GM21529 (cell line): ENCODE measurements around the gene POLRMT.

Experiments used
- ATAC-seq: cut with Tn5 transposase; IDR thresholded peaks from one replicate; pipeline ENCODE4 v1.9.1; 2021; ENCODE audit not compliant: unreplicated experiment

POLRMT gene

DNA sequence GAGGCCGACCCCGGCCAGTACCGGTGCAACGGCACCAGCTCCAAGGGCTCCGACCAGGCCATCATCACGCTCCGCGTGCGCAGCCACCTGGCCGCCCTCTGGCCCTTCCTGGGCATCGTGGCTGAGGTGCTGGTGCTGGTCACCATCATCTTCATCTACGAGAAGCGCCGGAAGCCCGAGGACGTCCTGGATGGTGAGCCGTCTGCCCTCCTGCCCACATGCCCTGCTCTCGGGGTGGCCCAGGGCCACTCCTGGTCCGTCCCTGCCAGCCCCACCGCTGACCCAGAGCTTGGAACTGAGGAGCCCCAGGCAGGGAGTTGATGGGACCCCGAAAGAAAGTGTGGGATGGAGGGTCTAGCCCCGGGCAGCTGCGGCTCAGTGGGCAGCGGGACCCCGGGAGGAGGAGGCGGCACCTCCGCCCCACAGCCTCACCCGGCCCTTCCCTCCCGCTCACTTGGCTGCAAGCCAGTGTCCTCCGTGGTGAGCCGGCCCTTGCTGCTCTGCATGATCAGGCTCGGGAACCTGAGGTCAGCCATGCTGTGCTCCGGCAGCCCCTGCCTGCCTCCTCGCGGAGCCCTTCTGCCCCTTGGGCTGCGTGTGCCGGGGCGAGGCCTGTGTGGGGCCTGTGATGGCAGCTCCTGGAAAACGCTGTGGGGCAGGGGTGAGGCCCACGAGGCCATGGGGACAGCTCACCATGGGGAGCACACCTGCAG lies 51.8 kb downstream of the POLRMT start:
- no peak for ATAC-seq

DNA sequence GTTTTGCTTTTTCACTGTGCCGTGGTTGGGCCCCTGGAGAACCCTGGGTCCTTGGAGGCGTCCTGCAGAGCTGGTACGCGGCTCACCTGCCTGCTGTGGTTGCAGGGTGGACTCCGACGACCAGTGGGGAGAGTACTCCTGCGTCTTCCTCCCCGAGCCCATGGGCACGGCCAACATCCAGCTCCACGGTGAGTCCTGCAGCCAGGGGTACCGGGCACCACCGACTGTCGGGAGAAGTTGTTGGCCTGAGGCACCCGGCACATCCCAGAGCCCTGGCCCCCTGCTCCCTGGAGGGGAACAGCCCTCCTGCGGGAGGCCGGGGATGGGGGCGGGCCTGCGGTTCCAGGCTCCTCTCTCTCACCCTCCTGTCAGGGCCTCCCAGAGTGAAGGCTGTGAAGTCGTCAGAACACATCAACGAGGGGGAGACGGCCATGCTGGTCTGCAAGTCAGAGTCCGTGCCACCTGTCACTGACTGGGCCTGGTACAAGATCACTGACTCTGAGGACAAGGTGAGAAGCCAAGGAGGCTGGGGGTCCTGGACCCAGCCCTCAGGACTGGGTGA lies 53.0 kb downstream of the POLRMT start:
- no peak for ATAC-seq

DNA sequence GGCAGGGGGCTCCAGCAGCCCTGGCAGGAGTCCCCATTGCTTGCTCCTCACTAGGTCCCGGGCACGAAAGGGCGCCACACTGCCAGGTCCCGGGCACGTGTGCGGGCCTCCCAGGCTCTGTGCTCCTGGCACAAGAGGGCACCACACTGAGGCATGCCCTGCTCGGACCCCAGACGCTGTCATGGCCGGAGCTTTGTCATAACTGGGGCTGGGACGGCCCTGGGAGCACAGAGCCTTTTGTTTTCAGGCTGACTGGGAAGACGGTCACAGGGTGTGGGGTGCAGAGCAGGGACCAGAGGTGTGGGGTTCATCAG lies 53.5 kb downstream of the POLRMT start:
- no peak for ATAC-seq

DNA sequence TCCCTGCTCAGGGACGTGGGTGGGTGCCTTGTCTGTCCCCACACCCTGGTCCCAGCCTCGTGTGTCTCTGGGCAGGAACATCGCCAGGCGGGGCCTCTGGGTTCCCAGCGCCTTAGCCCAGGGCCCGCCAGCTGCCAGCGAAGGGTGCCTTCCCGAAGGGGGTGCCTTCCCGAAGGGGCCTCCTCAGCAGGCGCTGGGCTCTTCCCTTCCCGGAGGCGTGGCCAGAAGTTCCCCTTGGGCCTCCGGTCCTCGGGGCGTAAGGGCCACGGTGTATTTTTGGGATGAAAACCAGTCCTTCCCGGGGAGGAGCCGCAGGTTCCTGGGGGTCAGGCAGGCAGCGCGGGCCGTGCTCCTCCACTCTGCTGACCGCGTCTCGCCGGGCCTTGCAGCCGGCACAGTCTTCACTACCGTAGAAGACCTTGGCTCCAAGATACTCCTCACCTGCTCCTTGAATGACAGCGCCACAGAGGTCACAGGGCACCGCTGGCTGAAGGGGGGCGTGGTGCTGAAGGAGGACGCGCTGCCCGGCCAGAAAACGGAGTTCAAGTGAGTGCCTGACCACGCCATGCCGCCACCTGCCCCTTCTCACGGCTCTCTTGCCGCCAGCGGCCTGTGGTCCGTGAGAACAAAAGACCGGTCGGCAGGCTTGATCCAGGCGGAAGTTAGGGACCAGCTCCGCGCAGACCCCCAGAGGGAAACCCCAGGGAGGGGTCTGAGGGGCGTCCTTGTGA lies 54.1 kb downstream of the POLRMT start:
- no peak for ATAC-seq

DNA sequence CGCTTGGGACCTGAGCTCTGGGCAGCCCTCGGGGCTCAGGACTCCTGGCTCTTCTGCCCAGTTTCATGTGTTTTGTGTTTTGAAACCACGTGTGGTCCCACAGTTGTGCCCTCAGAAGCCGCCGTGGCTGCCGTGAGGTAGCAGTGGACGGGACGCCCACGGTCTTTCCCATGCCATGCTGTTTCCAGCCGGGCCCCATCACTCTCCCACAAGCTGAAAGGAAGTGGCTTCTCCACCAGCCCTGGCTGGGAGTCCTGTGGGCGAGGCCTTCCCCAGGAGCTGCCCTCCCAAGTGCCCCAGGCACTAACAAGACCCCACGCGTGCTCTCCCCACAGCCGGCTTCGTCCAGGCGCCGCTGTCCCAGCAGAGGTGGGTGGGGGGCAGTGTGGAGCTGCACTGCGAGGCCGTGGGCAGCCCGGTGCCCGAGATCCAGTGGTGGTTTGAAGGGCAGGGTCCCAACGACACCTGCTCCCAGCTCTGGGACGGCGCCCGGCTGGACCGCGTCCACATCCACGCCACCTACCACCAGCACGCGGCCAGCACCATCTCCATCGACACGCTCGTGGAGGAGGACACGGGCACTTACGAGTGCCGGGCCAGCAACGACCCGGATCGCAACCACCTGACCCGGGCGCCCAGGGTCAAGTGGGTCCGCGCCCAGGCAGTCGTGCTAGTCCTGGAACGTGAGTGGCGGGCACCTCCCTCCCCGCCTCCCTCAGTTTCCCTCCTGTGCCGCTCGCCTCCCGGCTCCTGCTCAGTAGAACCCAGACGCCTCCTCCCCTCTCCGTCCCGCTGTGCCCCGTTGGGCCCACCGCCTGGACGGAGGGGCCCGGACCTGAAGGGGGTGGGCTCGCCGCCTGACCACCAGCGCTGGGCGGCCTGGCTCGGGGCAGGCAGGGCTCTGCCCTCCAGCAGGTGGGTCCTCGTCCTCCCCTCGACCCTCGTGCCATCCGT lies 55.6 kb downstream of the POLRMT start:
- no peak for ATAC-seq

DNA sequence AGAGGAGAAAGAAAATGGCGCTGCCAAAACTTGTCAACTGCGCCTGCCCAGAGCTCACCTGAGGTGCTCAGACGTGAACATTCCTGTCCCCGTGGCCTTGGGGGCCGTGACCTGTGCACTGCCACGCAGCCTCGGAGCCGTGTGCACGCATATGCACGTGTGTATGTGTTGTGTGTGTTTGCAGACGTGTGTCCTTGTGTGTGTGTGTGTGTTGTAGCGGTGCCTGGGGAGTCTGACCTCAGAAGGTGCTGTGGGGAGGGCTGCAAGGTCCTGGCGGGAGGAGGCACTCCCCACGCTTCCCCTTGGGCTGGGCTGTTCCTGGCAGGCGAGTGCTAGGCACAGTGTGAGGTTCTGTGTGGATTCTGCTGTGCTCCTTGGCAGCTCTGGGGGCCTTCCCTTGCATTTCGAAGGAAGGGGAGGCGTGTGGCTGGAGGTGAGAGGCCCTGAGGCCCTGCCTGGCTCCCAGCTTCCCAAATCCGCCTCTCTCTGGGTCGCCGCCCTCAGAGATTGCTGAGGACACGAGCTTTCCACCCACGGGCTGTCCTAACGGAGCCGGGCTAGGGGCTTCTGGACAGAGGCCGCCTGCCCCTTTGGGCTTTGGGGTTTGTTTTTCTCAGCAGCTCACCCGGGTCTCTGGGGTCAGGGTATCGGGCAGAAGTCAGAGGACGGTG lies 56.4 kb downstream of the POLRMT start:
- no peak for ATAC-seq

DNA sequence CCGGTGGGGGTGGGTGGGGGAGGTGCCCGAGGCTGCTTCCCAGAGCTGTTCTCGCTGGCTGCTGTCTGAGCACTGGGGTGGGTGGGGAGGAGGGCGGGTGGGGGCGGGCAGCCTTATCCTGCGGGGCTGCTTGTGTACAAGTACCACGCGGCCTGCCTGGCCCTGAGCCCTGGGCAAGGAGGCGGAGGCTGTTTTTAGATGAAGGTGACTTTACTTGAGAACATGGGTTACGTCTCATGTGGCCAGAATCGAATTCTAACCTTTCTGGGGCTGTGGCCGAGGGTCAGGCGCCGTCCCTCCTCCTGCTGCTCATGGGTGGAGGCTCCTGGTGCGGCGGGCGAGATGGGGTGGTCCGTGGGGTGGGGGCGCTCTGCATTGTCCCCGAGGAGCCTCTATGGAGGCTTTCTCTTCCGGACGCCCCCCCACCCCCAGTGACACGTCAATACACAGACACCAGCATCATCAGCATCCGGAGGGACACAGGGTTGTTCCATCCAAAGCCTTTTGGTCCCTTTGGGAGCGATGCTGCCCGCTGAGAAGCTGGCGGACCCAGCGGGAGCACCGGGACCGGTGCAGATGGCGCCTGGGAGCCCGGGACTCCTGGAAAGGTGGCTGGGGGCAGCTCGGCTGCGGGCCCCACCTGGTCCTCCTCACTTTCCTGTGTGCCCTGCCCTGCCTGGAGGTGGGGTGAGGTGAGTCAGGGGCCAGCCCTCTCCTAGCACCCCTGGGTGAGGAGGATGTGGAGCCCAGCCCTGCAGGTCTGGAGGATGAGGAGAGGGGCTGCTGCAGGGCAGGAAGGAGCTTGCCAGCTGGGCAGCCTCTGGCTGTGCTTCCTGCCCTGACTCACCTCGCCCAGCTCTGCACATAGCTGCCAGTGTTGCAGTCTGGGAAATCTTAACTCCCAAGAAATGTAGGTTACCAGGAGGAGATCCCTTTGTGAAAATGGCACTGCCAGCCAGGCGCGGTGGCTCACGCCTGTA lies 57.5 kb downstream of the POLRMT start:
- no peak for ATAC-seq

DNA sequence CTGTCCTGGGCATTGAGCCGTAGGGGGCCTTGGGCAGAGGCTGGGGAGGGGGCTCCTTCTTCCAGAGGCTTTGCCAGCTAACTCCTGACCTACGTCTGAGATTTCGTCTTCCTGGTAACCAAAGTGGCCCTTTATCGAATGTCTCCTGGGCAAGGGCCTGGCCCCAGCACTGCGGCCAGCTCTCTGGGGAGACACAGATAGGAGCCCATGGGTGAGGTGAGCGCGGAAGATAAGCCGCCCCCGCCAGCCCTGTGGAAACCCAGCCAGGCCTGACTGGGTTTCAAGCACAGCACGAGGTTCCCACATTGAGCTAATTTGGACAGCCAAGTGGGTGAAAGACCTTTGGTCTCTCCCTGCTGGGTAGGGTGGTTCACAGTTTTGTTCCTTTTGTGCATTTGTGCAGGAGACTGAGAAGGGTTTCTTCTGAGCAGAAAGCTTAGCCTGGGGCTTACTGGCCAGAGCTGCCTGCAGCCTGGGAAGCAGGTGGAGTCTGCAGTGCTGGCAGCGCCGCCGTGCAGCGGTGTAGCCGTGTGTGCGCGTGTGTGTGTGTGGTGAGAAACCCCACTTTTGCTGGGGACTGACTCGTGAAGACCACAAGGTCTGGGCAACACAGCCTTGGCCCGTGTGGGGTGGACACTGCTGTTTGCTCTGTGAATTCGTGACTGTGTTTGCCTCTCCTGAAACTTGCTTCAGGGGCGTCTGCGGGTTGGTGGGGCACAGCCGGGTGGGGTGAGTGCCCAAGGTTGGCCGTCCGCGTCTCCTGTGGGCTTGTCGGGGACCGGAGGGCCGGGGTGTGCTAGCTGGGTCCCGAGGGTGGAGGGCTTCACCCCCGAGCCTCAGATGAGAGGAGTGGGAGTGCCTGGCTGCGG lies 58.4 kb downstream of the POLRMT start:
- no peak for ATAC-seq

DNA sequence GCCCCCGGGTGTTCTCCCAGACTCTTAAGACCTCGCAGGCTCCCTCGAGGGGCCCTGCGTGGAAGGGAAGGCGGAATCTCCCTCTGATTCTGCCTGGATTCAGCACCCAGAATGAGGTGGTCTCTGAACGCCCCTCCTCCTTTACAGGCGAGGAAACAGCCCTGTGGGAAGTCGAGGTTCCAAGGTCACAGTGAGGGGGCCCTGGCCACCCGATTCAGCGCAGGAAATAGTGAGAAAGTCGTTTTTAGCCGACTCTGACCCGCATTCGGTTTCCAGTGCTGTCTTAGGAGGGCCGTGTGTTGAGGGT lies 59.9 kb downstream of the POLRMT start:
- ATAC-seq, result no peak

DNA sequence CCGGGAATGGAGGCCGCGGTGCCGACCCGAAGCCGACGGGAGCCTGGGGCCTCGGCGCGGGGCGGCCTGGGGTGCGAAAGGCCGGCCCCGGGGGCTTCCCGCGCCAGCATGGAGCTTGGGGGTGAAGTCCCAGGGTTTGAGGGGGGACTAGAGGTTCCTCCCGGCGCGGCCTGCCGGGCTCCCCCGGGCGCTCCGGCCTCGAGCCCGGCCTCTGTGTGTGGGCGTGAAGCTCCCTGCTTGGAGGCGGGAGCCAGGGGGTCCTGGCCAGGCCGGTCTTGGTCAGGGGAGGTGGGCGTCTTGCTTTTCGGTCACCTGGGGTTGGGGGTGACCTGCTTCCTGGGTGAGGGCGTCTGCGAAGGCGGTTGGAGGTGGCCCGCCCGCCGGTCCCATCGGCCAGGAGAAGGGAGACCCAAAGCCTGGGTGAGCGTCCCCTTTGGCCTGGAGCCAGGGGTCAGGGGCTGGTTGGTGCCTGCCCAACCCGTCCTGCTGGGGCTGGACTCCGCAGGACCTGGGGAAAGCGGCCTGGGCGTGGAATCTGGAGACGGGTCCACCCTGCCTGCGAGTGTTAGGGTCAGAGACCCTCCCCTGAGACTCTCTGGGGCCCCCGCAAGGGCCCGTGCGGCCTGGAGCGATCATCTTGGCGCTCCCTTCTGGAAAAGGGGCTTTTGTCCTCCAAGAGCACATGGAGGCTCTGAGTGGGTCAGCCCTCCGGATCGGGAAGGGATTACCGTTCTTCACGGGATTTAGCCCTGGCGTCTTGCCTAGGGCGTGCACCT lies 60.4 kb downstream of the POLRMT start:
- ATAC-seq, result peak; percentile 21

DNA sequence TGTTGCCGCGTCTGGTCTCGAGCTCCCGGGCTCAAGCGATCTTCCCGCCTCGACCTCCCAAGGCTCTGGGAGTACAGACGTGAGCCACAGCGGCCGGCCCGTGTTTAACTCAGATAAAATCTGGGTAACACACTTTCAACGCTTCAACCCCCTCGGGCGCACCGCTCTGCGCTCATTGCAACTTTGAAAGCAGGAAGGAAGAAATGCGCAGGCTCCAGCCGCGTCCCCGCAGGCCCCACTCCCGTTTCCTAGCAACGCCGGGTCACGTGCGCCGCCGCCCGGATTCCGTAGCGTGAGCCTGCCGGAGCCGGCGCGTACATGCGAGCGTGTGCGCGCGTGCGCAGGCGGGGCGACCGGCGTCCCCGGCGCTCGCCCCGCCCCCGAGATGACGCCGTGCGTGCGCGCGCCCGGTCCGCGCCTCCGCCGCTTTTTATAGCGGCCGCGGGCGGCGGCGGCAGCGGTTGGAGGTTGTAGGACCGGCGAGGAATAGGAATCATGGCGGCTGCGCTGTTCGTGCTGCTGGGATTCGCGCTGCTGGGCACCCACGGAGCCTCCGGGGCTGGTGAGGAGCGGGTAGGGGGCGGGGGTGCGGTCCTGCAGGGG lies 61.1 kb downstream of the POLRMT start, which contains the start of gene BSG:
BSG (plus strand) TSS at position 457 of the 603 bp plus-strand sequence; CDS start at position 496, 39 bp downstream.
- ATAC-seq, result peak; percentile 75

DNA sequence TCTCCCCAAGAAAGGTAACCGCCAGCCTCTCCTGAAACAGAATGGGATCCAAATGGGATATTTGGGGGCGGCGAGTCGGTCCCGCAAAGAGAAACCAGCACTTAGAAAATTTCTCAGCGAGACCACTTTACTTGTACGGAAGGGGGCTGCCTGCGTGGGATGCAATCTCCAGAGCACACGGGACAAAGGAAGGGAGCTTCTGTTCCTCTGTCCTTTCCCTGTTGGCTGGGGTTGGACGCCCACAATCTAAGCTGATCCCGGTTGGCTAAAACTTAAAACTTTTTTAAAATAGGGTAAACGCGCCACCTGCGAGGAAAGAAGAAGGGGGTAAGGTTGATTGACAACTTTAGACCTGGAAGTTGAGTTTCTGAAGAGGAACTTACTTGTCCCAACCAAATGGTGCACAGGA lies 61.8 kb downstream of the POLRMT start:
- ATAC-seq, result no peak

DNA sequence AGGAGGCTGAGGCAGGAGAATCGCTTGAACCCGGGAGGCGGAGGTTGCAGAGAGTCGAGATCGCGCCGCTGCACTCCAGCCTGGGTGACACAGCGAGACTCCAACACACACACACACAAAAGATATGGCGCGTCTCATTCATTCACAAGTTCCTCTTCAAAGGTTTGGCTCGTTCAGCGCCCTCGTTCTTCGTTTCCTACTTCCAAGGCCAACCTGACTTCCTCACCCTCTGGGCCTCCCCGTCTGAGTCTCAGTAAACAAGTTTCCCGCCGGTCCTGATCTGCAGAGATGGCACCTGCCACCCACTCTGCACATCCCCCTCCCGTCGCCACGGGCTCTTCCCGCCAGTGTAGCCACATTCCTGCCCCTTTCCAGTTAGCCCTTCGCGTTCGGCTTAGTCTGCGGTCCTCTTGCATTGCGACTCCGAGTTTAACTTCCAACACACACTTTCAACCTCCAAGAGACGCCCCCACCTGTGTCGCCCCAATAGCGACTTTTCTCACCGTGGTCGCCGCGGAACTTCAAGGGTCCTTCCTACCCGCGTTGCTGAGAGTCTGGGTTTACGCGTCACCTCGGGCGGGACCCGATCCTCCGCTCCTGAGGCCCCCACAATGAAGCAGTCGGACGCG lies 62.3 kb downstream of the POLRMT start:
- ATAC-seq, result no peak

DNA sequence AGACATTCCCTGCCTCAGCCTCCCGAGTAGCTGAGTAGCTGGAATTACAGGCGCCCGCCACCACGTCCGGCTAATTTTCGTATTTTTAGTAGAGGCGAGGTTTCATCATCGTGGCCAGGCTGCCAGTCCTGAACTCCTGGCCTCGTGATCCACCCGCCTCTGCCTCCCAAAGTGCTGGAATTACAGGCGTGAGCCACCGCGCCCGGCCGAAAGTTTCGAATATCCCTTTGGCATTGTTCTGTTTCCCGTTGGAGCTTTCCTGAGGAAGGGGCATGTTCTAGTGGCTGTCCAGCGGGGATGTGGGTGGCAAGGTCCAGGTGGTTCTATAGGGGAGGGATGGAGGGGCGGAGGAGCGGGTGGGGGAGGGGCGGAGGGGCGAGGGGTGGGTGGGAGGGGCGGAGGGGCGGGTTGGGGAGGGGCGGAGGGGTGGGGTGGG lies 63.1 kb downstream of the POLRMT start:
- no peak for ATAC-seq

DNA sequence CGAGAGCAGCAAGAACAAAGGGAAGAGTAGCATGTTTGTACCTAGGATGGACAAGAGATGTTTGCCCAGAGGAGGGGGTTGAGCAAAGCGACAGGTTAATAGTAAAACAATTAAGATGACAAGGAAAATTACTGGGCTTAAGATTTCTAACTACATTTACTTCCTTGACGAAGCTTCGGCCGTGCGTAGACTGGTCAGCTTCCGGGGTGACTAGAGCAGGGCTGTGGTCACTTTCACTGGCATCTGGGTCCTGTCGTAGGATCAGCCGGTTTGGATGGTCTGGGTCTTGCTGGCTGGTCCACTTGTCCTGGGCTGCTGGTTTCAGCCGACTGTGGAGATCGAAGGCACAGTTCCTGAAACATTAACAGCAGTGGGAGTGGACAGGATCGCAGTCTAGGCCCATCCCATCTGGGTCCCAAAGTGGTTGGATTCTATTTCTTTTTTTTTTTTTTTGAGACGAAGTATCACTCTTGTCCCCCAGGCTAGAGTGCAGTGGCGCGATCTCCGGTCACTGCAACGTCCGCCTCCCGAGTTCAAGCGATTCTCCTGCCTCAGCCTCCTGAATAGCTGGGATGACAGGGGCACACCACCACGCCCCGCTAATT lies 65.9 kb downstream of the POLRMT start:
- ATAC-seq, result no peak
